BJ (cell line): ENCODE data around the gene GOLGA1. TPM values are rescaled to one million over a fixed set of nuclear protein-coding genes. Genes with fewer than 3 reads are reported as not detected.
A peak's percentile ranks its signal among the peaks of the same experiment; 100 is the strongest.

ENCODE experiments used
- CTCF ChIA-PET: fragments of 350-600 bp; formaldehyde crosslinking; extraction: SDS; loops from one replicate; lab custom pipeline; 2021; ENCODE audit warnings: antibody characterized with exemption, inconsistent platforms; lab: Yijun Ruan, JAX
- POLR2A ChIA-PET: fragments of 300-600 bp; sonication (Branson Sonifier 250); formaldehyde crosslinking; extraction: SDS; loops from one replicate; lab custom pipeline; 2021; ENCODE audit warnings: antibody characterized with exemption; lab: Charles Lee
- DNase-seq: peaks from one replicate; pipeline ENCODE4 v3.0.0-alpha.2; 2011; ENCODE audit warnings: low read depth
- H3K27me3 ChIP-seq: 2 replicates; pipeline ENCODE4 v1.6.0; 2011; ENCODE audit warnings: low read length; ENCODE audit not compliant: control insufficient read depth, insufficient read depth
- H3K36me3 ChIP-seq: 2 replicates; pipeline ENCODE4 v1.5.1; 2011; ENCODE audit warnings: low read length; ENCODE audit not compliant: control insufficient read depth, insufficient read depth
- H3K4me3 ChIP-seq: 2 replicates; pipeline ENCODE4 v1.5.1; 2011; ENCODE audit warnings: low read depth, mild to moderate bottlenecking, control low read depth, low read length
- CTCF ChIP-seq: IDR thresholded peaks from 2 replicates; pipeline ENCODE4 v1.5.1; 2011; ENCODE audit warnings: low read depth, mild to moderate bottlenecking, control low read depth, inconsistent platforms, low read length, moderate library complexity; ENCODE audit not compliant: insufficient read depth
- polyA plus RNA-seq: library from polyadenylated mRNA; depleted of rRNA; stranded (reverse); fragments of >200 nt; gene quantifications from 2 replicates; pipeline ENCODE4 v1.2.3, GENCODE V29; 2011

Gene GOLGA1
- polyA plus RNA-seq, 1 experiment, result 12.4 TPM

GRCh38 chr9:124855944-124856765 is 84.7 kb downstream of the GOLGA1 start:
- DNase-seq, result no peak
- CTCF ChIA-PET, result interaction anchor here (0.8 to 36.1 kb wide), 6 partner anchors 17 to 91 kb away, joined by 3 to 1161 read pairs (median 24); partner anchors contain the start of genes NR6A1 and OLFML2A
- Histone ChIP-seq H3K4me3 (no peak overlapping the region), H3K36me3 (peaks cover 35% of the 10 kb centered on the region), H3K27me3 (no peaks in the 10 kb centered on the region)
- POLR2A ChIA-PET, result interaction anchor here (0.6 kb wide), 2 partner anchors 33 to 385 kb away, joined by 6 to 14 read pairs; partner anchors contain the start of gene HSPA5
- peak; percentile 55 for TF ChIP-seq CTCF

GRCh38 chr9:124855566-124855943 is 85.3 kb downstream of the GOLGA1 start:
- ChIA-PET CTCF (interaction anchor here (5.5 to 36.1 kb wide), 3 partner anchors 17 to 79 kb away, joined by 46 to 1161 read pairs (median 236); partner anchors contain the start of genes NR6A1 and OLFML2A), POLR2A (no interaction called here)
- DNase-seq, result no peak
- H3K27me3 ChIP-seq, result 0 out of 2 replicates have a peak, but pooled peaks cover 2% of the 10 kb centered on the region
- H3K36me3 ChIP-seq, result peaks cover 32% of the 10 kb centered on the region
- H3K4me3 ChIP-seq, result no peak overlapping the region
- no peak for TF ChIP-seq CTCF

- ChIA-PET POLR2A (no interaction called here), CTCF (interaction anchor here (0.9 to 36.1 kb wide), 5 partner anchors 8 to 79 kb away, joined by 3 to 1161 read pairs (median 50); partner anchors contain the start of genes ARPC5L, NR6A1, OLFML2A and RPL35)
- TF ChIP-seq CTCF, result no peak
- Histone ChIP-seq H3K36me3 (peaks cover 26% of the 10 kb centered on the region), H3K4me3 (no peak overlapping the region), H3K27me3 (0 out of 2 replicates have a peak, but pooled peaks cover 2% of the 10 kb centered on the region)
- DNase-seq, result no peak
These were observed 86.1 kb downstream of the GOLGA1 start for GRCh38 chr9:124854822-124855221.

- POLR2A ChIA-PET, result no interaction called here
- DNase-seq, result no peak
- CTCF ChIA-PET, result interaction anchor here (0.9 to 36.1 kb wide), 15 partner anchors 9 to 515 kb away, joined by 3 to 1161 read pairs (median 16); partner anchors contain the start of genes ARPC5L, NR6A1, OLFML2A and RPL35
These were observed 86.7 kb downstream of the GOLGA1 start for GRCh38 chr9:124854161-124854560.

More at GRCh38 chr9:124854161-124854560, 86.7 kb downstream of the GOLGA1 start:
- peaks cover 21% of the 10 kb centered on the region for H3K36me3 ChIP-seq
- H3K4me3 ChIP-seq, result no peak overlapping the region
- TF ChIP-seq CTCF, result no peak
- H3K27me3 ChIP-seq, result 0 out of 2 replicates have a peak, but pooled peaks cover 2% of the 10 kb centered on the region
